ENCODE data around the gene PI4KB.

The PI4KB gene

DNA sequence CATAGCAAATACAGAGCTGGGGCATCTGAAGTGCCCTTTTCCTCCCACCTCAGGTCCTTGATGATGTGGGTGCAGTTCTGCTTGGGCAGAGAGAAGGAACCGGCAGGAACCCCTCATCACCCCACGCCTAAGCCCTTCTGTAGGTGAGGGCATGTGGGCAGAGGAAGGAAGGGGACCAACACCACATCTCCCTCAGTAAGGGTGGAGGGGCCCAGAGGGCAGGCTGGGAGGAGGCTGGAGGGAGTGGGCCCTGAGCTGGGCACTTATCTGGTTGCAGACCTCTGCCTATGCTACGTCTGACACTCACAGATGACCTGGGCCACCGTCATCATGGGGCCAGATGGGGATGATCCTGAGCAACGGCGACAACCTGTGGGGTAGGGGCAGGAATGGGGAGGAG is 34.1 kb downstream of the PI4KB start:
- DNase-seq (no peak), ATAC-seq (peak; percentile 19)
- no peaks in the 10 kb centered on the region for H3K27me3 Mint-ChIP-seq
- no peak overlapping the region for H3K4me3 Mint-ChIP-seq
- H3K27ac Mint-ChIP-seq, result peak overlapping the region; percentile 56 to 63
- H3K9me3 Mint-ChIP-seq, result no peaks in the 10 kb centered on the region
- H3K4me1 Mint-ChIP-seq, result peaks cover 33% of the 10 kb centered on the region

DNA sequence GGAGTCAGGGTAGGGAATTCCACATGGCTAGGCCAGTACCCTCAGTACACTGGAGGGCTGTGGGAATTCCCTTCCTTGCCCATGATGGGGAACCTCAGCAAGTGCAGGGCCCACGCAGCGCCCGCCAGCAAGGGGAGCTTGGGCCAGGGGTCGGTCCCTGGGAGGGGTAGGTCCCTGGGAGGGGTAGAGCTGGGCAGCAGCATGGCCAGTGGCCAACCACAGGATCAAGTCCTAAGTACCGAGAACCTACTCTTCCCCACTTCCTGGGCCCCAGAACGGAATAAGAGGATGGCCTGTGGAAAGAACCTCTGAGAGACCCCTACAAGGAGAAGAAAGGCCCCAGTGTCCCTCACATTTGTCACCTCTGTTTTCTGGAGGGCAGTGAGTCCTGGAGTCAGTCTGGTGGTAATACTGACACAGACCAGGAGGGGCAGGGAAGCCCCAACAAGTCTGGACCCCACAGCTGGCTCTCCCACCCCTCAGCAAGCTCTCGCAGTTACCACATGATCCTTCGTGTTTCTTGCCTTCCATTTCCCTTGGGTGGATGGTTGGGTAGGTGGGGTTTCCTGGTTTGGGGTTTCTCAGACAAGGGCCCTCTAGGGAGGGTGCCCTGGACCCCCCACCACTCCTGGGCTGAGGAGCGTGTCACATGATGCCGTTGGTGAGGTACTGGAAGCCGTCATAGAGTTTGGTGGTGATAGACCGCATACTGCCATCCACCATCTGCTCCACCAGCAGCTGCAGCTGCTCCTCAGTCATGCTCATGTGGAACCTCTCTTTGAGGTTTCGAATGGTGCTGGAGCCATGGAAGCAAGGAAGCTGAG is 34.8 kb downstream of the PI4KB start:
- Mint-ChIP-seq H3K4me1 (peaks cover 33% of the 10 kb centered on the region), H3K27ac (peak overlapping the region; percentile 51 to 63), H3K27me3 (no peaks in the 10 kb centered on the region), H3K9me3 (no peaks in the 10 kb centered on the region), H3K4me3 (no peak overlapping the region)
- ATAC-seq, result peak; percentile 40
- no peak for DNase-seq

- Mint-ChIP-seq H3K4me1 (peaks cover 46% of the 10 kb centered on the region), H3K27ac (no peak overlapping the region), H3K9me3 (no peaks in the 10 kb centered on the region), H3K4me3 (no peak overlapping the region), H3K27me3 (no peaks in the 10 kb centered on the region)
- no peak for DNase-seq
- no peak for ATAC-seq
Measured at GRCh38 chr1:151290709-151291303, 36.4 kb downstream of the PI4KB start.

DNA sequence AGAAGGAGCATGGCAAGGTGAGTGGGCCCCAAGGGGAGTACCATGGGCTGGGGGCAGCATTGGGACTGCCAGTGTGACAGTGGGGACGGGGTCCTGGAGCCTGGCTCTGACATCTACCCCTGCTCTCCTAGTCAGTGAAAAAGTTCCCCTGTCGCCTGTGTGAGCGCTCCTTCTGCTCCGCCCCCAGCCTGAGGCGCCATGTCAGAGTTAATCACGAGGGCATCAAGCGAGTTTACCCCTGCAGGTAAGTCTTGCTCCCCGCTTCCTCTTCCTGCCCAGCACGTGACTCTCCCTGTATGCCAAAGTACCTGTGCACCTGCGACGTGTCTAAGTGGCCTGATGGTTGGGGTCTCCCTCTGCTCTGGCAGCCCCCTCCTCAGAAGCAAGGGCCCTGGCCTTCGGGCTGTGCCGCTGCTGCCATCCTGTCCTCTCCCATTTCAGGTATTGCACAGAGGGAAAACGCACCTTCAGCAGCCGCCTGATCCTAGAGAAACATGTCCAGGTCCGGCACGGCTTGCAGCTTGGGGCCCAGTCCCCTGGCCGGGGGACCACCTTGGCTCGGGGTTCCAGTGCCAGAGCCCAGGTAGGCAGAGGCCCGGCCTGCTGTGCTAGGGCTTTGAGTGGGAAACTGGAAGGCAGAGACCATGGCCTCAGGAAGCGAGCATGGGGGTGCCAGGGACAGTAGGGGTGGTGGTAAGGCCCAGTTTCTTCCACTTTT is 37.1 kb downstream of the PI4KB start:
- Mint-ChIP-seq H3K27ac (peak overlapping the region; percentile 19 to 77), H3K4me3 (no peak overlapping the region), H3K4me1 (peaks cover 49% of the 10 kb centered on the region), H3K27me3 (no peaks in the 10 kb centered on the region), H3K9me3 (no peaks in the 10 kb centered on the region)
- ATAC-seq (no peak), DNase-seq (no peak)

DNA sequence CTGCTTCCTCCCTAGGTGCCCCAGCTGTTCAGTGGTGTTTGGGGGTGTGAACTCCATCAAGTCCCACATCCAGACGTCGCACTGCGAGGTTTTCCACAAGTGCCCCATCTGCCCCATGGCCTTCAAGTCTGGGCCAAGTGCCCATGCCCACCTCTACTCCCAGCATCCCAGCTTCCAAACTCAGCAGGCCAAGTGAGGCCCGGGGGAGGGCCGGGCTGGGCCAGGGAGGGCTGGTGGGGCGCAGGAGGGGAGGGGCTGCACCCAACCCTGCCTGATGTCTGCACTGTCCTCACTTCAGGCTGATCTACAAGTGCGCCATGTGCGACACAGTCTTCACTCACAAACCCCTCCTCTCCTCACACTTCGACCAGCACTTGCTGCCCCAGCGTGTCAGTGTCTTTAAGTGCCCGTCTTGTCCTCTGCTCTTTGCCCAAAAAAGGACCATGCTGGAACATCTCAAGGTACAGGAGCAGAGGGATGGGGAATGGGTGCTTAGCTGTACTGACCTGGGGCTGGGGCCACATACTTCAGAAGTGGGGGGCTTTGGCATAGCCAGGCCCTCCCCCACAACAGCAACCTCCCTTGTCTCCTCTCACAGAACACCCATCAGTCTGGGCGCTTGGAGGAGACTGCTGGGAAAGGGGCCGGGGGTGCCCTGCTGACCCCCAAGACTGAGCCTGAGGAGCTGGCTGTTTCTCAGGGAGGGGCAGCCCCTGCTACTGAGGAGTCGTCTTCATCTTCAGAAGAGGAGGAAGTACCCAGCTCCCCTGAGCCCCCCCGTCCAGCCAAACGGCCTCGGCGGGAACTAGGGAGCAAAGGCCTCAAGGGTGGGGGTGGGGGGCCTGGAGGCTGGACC is 37.9 kb downstream of the PI4KB start:
- peak; percentile 31 for ATAC-seq
- Mint-ChIP-seq H3K27me3 (no peaks in the 10 kb centered on the region), H3K9me3 (no peaks in the 10 kb centered on the region), H3K27ac (peak overlapping the region in 1 of 2 donors; percentile 55), H3K4me1 (peaks cover 56% of the 10 kb centered on the region), H3K4me3 (no peak overlapping the region)
- DNase-seq, result no peak

DNA sequence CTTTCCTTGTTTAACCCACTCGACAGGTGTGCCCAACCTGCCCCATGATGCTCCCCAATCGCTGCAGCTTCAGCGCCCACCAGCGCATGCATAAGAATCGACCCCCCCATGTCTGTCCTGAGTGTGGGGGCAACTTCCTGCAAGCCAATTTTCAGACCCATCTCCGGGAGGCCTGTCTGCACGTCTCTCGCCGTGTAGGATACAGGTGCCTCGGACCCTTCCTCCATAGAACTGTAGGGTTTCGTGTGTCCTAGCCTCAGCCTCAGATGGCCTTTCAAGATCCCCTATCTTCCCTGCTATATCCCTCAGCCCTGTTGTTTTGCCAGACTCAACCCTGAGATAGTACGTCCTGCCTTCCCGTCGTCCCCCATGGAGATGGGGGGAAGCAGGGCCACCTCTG is 38.7 kb downstream of the PI4KB start:
- DNase-seq (no peak), ATAC-seq (no peak)
- H3K27me3 Mint-ChIP-seq, result no peaks in the 10 kb centered on the region
- peaks cover 64% of the 10 kb centered on the region for H3K4me1 Mint-ChIP-seq
- H3K9me3 Mint-ChIP-seq, result no peaks in the 10 kb centered on the region
- H3K27ac Mint-ChIP-seq, result no peak overlapping the region
- H3K4me3 Mint-ChIP-seq, result no peak overlapping the region

DNA sequence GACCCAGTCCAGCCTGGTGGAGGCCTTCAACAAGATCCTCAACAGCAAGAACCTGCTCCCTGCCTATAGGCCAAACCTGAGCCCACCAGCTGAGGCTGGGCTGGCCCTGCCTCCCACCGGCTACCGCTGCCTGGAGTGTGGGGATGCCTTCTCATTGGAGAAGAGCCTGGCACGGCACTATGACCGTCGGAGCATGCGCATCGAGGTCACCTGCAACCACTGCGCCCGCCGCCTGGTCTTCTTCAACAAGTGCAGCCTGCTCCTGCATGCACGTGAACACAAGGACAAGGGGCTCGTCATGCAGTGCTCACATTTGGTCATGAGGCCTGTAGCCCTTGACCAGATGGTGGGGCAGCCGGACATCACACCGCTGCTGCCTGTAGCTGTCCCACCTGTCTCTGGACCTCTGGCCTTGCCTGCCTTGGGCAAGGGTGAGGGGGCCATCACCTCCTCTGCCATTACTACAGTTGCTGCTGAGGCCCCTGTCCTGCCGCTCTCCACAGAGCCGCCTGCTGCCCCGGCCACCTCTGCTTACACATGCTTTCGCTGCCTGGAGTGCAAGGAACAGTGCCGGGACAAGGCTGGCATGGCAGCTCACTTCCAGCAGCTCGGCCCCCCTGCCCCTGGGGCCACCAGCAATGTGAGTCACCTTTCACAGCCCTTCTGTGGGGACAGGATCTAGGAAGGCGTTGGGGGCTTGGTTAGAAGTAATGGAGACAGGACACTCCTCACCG is 39.3 kb downstream of the PI4KB start:
- no peak overlapping the region for H3K4me3 Mint-ChIP-seq
- peaks cover 66% of the 10 kb centered on the region for H3K4me1 Mint-ChIP-seq

DNA sequence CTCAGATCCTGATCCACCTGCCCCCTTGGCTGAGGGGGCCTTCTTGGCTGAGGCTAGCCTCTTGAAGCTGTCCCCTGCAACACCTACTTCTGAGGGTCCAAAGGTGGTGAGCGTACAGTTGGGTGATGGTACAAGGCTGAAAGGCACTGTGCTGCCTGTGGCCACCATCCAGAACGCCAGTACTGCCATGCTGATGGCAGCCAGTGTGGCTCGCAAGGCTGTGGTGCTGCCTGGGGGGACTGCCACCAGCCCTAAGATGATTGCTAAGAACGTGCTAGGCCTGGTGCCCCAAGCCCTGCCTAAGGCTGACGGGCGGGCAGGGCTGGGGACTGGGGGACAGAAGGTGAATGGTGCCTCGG is 39.9 kb downstream of the PI4KB start:
- peaks cover 61% of the 10 kb centered on the region for H3K4me1 Mint-ChIP-seq
- DNase-seq (no peak), ATAC-seq (no peak)
- H3K4me3 Mint-ChIP-seq, result no peak overlapping the region
- peak overlapping the region in 1 of 2 donors; percentile 74 for H3K27ac Mint-ChIP-seq
- no peaks in the 10 kb centered on the region for H3K27me3 Mint-ChIP-seq
- H3K9me3 Mint-ChIP-seq, result no peaks in the 10 kb centered on the region

More for the DNA sequence above, 39.3 kb downstream of the PI4KB start:
- Mint-ChIP-seq H3K27me3 (no peaks in the 10 kb centered on the region), H3K27ac (no peak overlapping the region), H3K9me3 (no peaks in the 10 kb centered on the region)
- no peak for DNase-seq
- ATAC-seq, result no peak

DNA sequence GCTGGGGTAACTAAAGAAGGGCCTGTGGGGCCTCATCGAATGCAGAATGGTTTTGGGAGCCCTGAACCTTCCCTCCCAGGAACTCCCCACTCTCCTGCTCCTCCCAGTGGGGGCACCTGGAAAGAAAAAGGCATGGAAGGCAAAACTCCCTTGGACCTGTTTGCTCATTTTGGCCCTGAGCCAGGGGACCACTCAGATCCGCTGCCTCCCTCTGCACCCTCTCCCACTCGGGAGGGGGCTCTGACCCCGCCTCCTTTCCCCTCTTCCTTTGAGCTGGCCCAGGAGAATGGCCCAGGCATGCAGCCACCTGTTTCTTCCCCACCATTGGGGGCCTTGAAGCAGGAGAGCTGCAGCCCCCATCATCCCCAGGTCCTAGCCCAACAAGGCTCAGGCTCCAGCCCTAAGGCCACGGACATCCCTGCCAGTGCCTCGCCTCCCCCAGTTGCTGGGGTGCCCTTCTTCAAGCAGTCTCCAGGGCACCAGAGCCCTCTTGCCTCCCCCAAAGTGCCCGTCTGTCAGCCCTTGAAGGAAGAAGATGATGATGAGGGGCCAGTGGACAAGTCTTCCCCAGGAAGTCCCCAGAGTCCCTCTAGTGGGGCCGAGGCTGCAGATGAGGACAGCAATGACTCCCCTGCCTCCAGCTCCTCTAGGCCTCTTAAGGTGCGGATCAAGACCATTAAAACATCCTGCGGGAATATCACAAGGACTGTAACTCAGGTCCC is 40.4 kb downstream of the PI4KB start:
- Mint-ChIP-seq H3K9me3 (no peaks in the 10 kb centered on the region), H3K27me3 (no peaks in the 10 kb centered on the region), H3K4me3 (no peak overlapping the region), H3K27ac (peak overlapping the region in 1 of 2 donors; percentile 74), H3K4me1 (peaks cover 61% of the 10 kb centered on the region)
- ATAC-seq (no peak), DNase-seq (no peak)

DNA sequence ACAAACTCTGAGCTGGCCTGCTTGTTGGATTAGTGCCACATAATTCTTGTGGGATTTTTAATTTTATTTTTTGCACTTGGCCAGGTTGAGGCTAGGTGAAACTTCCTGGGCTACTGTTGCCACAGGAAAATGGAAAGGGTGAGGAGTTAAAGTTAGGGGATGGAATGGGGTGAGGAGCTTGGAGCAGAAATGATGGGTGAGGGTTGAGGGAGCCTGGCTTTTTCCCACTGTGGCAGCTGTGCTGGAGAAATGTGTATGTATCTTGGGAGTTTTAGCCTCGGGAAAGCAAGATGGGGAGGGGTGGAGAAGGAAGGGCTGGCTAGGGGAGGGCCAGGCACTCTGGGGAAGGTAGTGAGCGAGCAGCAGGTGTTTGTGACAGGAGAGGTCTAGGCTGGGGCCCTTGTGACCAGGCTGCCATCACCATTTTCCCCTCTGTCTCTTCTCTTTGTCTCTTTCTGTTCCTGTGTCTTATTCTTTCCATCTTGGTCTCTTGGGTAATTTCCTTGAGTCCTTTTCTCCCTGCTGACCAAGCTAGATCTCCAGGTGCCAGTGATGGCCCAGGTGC is 43.1 kb downstream of the PI4KB start:
- peaks cover 49% of the 10 kb centered on the region for H3K4me1 Mint-ChIP-seq
- H3K4me3 Mint-ChIP-seq, result peak overlapping the region; percentile 87 to 88
- no peak for ATAC-seq
- H3K9me3 Mint-ChIP-seq, result no peaks in the 10 kb centered on the region
- DNase-seq, result no peak
- H3K27me3 Mint-ChIP-seq, result no peaks in the 10 kb centered on the region
- peak overlapping the region; percentile 60 to 99 for H3K27ac Mint-ChIP-seq

- Mint-ChIP-seq H3K4me3 (peak overlapping the region; percentile 87 to 88), H3K27me3 (no peaks in the 10 kb centered on the region), H3K27ac (peak overlapping the region; percentile 98 to 99), H3K4me1 (peaks cover 43% of the 10 kb centered on the region), H3K9me3 (no peaks in the 10 kb centered on the region)
- DNase-seq (peak; percentile 19 to 42), ATAC-seq (no peak)
Measured at GRCh38 chr1:151282883-151283725, 44.1 kb downstream of the PI4KB start.

GRCh38 chr1:151281969-151282882 is 45.0 kb downstream of the PI4KB start, which contains the start of gene ZNF687:
TSS of gene ZNF687 (plus strand) at chr1:151282299. CDS start at chr1:151286292, 3,993 bp downstream.
- DNase-seq (peak; percentile 99 to 100), ATAC-seq (peak; percentile 95)
- H3K9me3 Mint-ChIP-seq, result no peaks in the 10 kb centered on the region
- peak within 1 kb of the TSS; percentile 98 to 99 for H3K27ac Mint-ChIP-seq
- H3K4me3 Mint-ChIP-seq, result peak within 1 kb of the TSS; percentile 87 to 88
- no peaks in the 10 kb centered on the region for H3K27me3 Mint-ChIP-seq
- peaks cover 51% of the 10 kb centered on the region for H3K4me1 Mint-ChIP-seq
